Endodermal cell (in vitro differentiated cells): ENCODE measurements around the gene DPYSL4. TPM values are rescaled to one million over a fixed set of nuclear protein-coding genes. Genes with fewer than 3 reads are reported as not detected.
A peak's percentile ranks its signal among the peaks of the same experiment; 100 is the strongest.

Experiments used
- DNase-seq: peaks from one replicate; pipeline ENCODE4 v3.0.0-alpha.2; 2017
- H3K27ac ChIP-seq: 2 replicates; pipeline ENCODE4 v1.5.1; 2013; ENCODE audit warnings: mild to moderate bottlenecking, low read depth, low read length, moderate library complexity
- H3K27me3 ChIP-seq: 2 replicates; pipeline ENCODE4 v1.6.1; 2013; ENCODE audit warnings: mild to moderate bottlenecking, low read length, moderate library complexity; ENCODE audit not compliant: insufficient read depth, control insufficient read depth, poor library complexity, severe bottlenecking
- H3K36me3 ChIP-seq: 2 replicates; pipeline ENCODE4 v1.7.0; 2013; ENCODE audit warnings: mild to moderate bottlenecking, low read length, moderate library complexity; ENCODE audit not compliant: control insufficient read depth, insufficient read depth
- H3K4me1 ChIP-seq: one replicate; pipeline ENCODE4 v1.7.0; 2013; ENCODE audit warnings: low read length; ENCODE audit not compliant: control insufficient read depth, insufficient read depth
- H3K4me3 ChIP-seq: 2 replicates; pipeline ENCODE4 v1.5.1; 2013; ENCODE audit warnings: mild to moderate bottlenecking, low read length, moderate library complexity
- H3K9ac ChIP-seq: 2 replicates; pipeline ENCODE4 v1.6.1; 2013; ENCODE audit warnings: mild to moderate bottlenecking, low read length, moderate library complexity; ENCODE audit not compliant: poor library complexity, severe bottlenecking; ENCODE audit errors: extremely low read depth
- H3K9me3 ChIP-seq: 2 replicates; pipeline ENCODE4 v1.6.1; 2013; ENCODE audit warnings: mild to moderate bottlenecking, low read length, moderate library complexity; ENCODE audit not compliant: control insufficient read depth
- H3K27ac Mint-ChIP-seq: 2 replicates; pipeline ENCODE4 v1.8.0; 2020; ENCODE audit warnings: mixed read lengths
- H3K27me3 Mint-ChIP-seq: 2 replicates; pipeline ENCODE4 v1.8.0; 2021; ENCODE audit warnings: mild to moderate bottlenecking, mixed read lengths; ENCODE audit not compliant: insufficient read depth
- H3K36me3 Mint-ChIP-seq: 2 replicates; pipeline ENCODE4 v1.8.0; 2020; ENCODE audit warnings: low read depth, mixed read lengths
- H3K4me1 Mint-ChIP-seq: 2 replicates; pipeline ENCODE4 v1.8.0; 2020; ENCODE audit warnings: mixed read lengths
- H3K4me3 Mint-ChIP-seq: 2 replicates; pipeline ENCODE4 v1.8.0; 2020; ENCODE audit warnings: mild to moderate bottlenecking, moderate library complexity, mixed read lengths
- H3K9me3 Mint-ChIP-seq: 2 replicates; pipeline ENCODE4 v1.8.0; 2020; ENCODE audit warnings: mild to moderate bottlenecking, mixed read lengths
- WGBS, 2 experiments: methylation state at CpG; one replicate each; pipeline versions ENCODE4 v1.1.5 to v1.1.7; 2013; ENCODE audit warnings: missing lambda C conversion rate in 2 of 2, mixed read lengths in 1 of 2; ENCODE audit not compliant: insufficient coverage in 1 of 2, insufficient read length in 1 of 2; 5-methylcytosine and 5-hydroxymethylcytosine counted together
- total RNA-seq, 2 donors: library from RNA; stranded (reverse); fragmentation: NEBNext Ultra II Directional in 1 of 2; extraction: Animal tissue kit (Norgen Biotek cat#: 25700) in 1 of 2; gene quantifications; 2 replicates in 1 of 2; 3 replicates in 1 of 2; pipeline ENCODE4 v1.2.1, GENCODE V29; 2021
- TF ChIP-seq, protein P1 (sequence below): fragments of 200-600 bp; sonication (generic); conservative IDR thresholded peaks from 2 replicates; pipeline ENCODE4 v1.5.0; 2021; ENCODE audit warnings: antibody characterized with exemption, mild to moderate bottlenecking

Gene DPYSL4
- total RNA-seq, 2 donors from 2014 or later, result 5.1 to 13.5 TPM

DNA sequence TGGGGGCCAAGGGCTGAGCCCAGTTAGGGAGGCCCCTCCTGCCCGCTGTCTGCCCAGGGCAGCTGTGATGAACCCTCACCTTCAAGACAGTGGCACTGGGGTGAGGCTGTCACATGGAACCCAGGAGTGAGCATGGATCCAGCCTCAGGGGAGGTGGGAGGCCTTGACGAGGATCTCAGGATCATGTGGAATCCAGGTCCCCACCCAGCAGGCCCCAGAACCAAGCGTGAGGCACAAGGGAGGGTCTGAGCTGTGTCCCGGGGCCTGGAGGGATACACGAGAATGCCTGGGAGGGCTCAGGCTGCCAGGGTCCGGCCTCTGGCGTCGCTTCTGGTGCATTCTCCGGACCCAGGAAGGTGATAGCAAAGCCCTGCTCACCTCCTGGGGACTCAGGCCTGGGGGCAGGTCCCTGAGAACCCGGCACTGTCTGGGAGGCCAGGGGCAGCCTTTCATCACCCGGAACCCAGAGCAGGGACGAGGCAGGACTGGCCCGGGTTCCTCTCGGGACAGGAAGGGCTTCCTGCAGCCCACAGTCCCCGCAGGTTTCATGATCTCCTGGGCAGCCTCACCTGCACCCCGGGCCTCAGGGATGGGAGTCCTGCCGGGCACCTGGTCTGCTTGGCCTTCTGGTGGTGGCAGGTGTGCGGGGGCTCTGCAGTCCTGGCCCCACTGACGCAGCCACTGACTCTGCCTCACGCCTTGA lies 17.5 kb downstream of the DPYSL4 start:
- DNase-seq, result no peak
- Mint-ChIP-seq H3K27me3 (no peaks in the 10 kb centered on the region), H3K9me3 (no peaks in the 10 kb centered on the region), H3K27ac (no peak overlapping the region), H3K36me3 (no peaks in the 10 kb centered on the region), H3K4me1 (no peaks in the 10 kb centered on the region), H3K4me3 (no peak overlapping the region)
- TF ChIP-seq, protein P1, sequence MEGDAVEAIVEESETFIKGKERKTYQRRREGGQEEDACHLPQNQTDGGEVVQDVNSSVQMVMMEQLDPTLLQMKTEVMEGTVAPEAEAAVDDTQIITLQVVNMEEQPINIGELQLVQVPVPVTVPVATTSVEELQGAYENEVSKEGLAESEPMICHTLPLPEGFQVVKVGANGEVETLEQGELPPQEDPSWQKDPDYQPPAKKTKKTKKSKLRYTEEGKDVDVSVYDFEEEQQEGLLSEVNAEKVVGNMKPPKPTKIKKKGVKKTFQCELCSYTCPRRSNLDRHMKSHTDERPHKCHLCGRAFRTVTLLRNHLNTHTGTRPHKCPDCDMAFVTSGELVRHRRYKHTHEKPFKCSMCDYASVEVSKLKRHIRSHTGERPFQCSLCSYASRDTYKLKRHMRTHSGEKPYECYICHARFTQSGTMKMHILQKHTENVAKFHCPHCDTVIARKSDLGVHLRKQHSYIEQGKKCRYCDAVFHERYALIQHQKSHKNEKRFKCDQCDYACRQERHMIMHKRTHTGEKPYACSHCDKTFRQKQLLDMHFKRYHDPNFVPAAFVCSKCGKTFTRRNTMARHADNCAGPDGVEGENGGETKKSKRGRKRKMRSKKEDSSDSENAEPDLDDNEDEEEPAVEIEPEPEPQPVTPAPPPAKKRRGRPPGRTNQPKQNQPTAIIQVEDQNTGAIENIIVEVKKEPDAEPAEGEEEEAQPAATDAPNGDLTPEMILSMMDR, result no peak
- H3K4me3 ChIP-seq, result no peak overlapping the region
- H3K9ac ChIP-seq, result no peak overlapping the region
- WGBS, 2 experiments, result 90 to 92% methylated on average over 13 to 20 of the region's 20 CpGs
- no peaks in the 10 kb centered on the region for H3K36me3 ChIP-seq
- no peak overlapping the region for H3K27ac ChIP-seq
- no peaks in the 10 kb centered on the region for H3K9me3 ChIP-seq
- H3K4me1 ChIP-seq, result no peaks in the 10 kb centered on the region
- H3K27me3 ChIP-seq, result no peaks in the 10 kb centered on the region

DNA sequence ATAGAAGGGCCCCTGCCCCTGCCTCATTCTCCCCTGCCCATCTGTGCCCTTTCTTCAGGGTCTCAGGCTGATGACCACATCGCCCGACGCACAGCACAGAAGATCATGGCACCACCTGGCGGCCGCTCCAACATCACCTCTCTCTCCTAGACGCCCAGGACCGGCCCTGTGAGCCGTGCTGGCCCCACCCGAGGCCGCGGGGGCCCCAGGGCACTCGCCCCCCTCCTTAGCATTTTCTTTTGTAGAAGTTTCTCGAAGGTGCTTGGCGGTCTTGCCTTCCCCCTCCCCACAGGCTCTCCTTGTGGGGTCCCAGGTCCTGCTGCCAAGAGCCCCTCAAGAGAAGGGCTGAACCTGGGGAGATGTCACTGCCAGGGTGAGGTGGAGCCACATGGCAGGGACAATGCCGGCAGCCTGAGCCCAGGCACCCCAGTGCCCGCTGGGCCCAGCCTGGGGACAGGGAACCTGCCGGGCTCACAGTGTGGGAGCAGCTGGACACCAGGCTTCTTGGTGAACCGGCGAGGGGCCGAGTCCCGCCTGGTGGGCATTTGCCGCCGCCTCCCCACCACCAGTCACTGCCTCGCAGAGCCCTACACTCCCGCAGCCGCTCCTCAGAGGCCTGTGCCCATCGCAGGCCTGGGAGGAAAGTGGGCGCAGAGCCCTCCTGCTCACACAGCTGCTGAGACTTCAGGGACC lies 18.2 kb downstream of the DPYSL4 start:
- no peak overlapping the region for H3K4me3 Mint-ChIP-seq
- peak; percentile 76 for DNase-seq

DNA sequence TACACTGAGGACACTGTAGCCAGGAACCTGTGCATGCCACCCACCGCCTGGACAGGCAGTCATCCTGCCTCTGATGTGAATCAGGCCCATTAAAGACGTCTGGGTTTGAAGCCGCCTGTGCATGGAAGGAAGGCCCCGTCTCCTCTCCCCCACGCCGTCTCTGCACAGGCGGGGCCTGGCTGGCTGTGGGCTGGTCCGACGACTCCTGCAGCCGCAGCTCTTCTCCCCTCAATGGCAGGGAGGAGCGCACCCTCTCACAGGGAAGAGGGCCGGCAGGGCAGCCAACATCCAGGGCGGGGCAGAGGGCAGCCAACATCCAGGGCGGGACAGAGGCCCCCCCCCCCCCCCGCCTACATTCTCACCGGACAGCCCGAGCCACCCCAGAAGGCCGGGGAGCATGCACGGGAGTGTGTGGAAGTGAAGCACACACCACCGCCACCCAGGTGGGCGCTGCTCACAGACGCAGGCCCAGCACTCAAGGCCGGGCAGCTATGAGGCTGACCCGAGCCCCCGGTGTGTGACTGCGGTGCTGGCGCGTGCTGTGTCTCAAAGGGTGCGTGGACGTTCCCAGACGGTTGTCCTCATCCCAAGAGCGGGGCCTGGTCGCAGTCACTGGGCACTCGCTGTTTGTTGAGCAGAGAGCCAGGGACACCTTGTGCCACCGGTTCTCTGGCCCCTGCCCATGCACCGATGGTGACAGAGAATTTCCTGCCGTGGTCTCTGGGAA lies 19.1 kb downstream of the DPYSL4 start:
- Histone ChIP-seq H3K4me3 (no peak overlapping the region), H3K36me3 (no peaks in the 10 kb centered on the region), H3K9ac (no peak overlapping the region), H3K27me3 (no peaks in the 10 kb centered on the region), H3K9me3 (no peaks in the 10 kb centered on the region), H3K4me1 (no peaks in the 10 kb centered on the region), H3K27ac (no peak overlapping the region)
- TF ChIP-seq, protein P1, result no peak
- no peaks in the 10 kb centered on the region for H3K36me3 Mint-ChIP-seq
- H3K4me1 Mint-ChIP-seq, result no peaks in the 10 kb centered on the region
- no peak overlapping the region for H3K4me3 Mint-ChIP-seq
- no peak for DNase-seq
- no peaks in the 10 kb centered on the region for H3K9me3 Mint-ChIP-seq
- H3K27ac Mint-ChIP-seq, result no peak overlapping the region
- WGBS, 2 experiments, result 93 to 94% methylated on average over 21 to 33 of the region's 37 CpGs
- no peaks in the 10 kb centered on the region for H3K27me3 Mint-ChIP-seq

More for the DNA sequence above, 18.2 kb downstream of the DPYSL4 start:
- Histone ChIP-seq H3K9me3 (no peaks in the 10 kb centered on the region), H3K9ac (no peak overlapping the region), H3K4me1 (no peaks in the 10 kb centered on the region), H3K4me3 (no peak overlapping the region), H3K36me3 (no peaks in the 10 kb centered on the region), H3K27me3 (no peaks in the 10 kb centered on the region), H3K27ac (peak overlapping the region; percentile 66)
- no peaks in the 10 kb centered on the region for H3K9me3 Mint-ChIP-seq
- H3K27me3 Mint-ChIP-seq, result no peaks in the 10 kb centered on the region
- TF ChIP-seq, protein P1, result peak; percentile 50
- WGBS, 2 experiments, result 89 to 95% methylated on average over 10 to 28 of the region's 28 CpGs
- H3K27ac Mint-ChIP-seq, result no peak overlapping the region
- no peaks in the 10 kb centered on the region for H3K4me1 Mint-ChIP-seq
- H3K36me3 Mint-ChIP-seq, result no peaks in the 10 kb centered on the region
